GM12872 (cell line): ENCODE results near the gene GFI1.

Experiments
- CTCF ChIP-seq: IDR thresholded peaks from 3 replicates; pipeline ENCODE4 v1.5.1; 2011; ENCODE audit warnings: low read depth, mild to moderate bottlenecking, low read length, moderate library complexity; ENCODE audit not compliant: insufficient read depth

Gene GFI1

GRCh38 chr1:92439291-92439690 is 47.4 kb downstream of the GFI1 start:
- TF ChIP-seq CTCF, result no peak

GRCh38 chr1:92430030-92430429 is 56.7 kb downstream of the GFI1 start:
- TF ChIP-seq CTCF, result no peak

GRCh38 chr1:92425617-92426016 is 61.1 kb downstream of the GFI1 start:
- TF ChIP-seq CTCF, result no peak
